Measurements from ENCODE around the gene PRR11. TPM values are rescaled to one million over a fixed set of nuclear protein-coding genes. Genes with fewer than 3 reads are reported as not detected.

The PRR11 gene
- total and polyA plus RNA-seq, 2 experiments from 2014 or later: 5.9 to 15.0 TPM

- Histone ChIP-seq H3K27me3 (replicated peaks; ENCODE audit: insufficient read depth) (no peaks in the 10 kb centered on the region), H3K36me3 (ENCODE audit: low read depth) (no peaks in the 10 kb centered on the region), H3K9me2 (ENCODE audit: insufficient read depth) (no peaks in the 10 kb centered on the region), H3K27ac (no peak overlapping the region), H3K79me2 (ENCODE audit: insufficient read depth) (no peaks in the 10 kb centered on the region), H3K4me1 (ENCODE audit: insufficient read depth) (no peaks in the 10 kb centered on the region), H3K4me2 (ENCODE audit: unreplicated experiment) (no peak overlapping the region), H3K9me3 (ENCODE audit: low read depth) (no peaks in the 10 kb centered on the region), H4K20me1 (ENCODE audit: insufficient read depth) (no peaks in the 10 kb centered on the region), H3K9ac (no peak overlapping the region), H3F3A (ENCODE audit: insufficient read depth) (no peaks in the 10 kb centered on the region), H2AFZ (no peak overlapping the region), H3K4me3 (no peak overlapping the region)
- TF ChIP-seq EZH2 (IDR thresholded peaks at IDR 0.05; ENCODE audit: insufficient read depth, poor library complexity, severe bottlenecking): no peak
- no peak for TF ChIP-seq EZH2phosphoT487 (IDR thresholded peaks at IDR 0.05; ENCODE audit: insufficient read depth, low read depth)
- in situ Hi-C loops (cut with MboI): no loop called here
- no peak for DNase-seq
- 39 to 49% methylated on average over 3 of the region's 3 CpGs for WGBS, 2 experiments (ENCODE audit: low coverage in 1 of 2, low lambda C conversion rate in 2 of 2, missing lambda C conversion rate in 2 of 2)
Measured at GRCh38 chr17:59230764-59231163, 75.2 kb downstream of the PRR11 start.

GRCh38 chr17:59234631-59235030 is 79.1 kb downstream of the PRR11 start:
- H3K9me2 ChIP-seq (ENCODE audit: insufficient read depth): no peaks in the 10 kb centered on the region
- H3K4me1 ChIP-seq (ENCODE audit: insufficient read depth): no peaks in the 10 kb centered on the region
- no peak overlapping the region for H3K27ac ChIP-seq
- H4K20me1 ChIP-seq (ENCODE audit: insufficient read depth): no peaks in the 10 kb centered on the region
- no peaks in the 10 kb centered on the region for H3K36me3 ChIP-seq (ENCODE audit: low read depth)
- no peak overlapping the region for H3K4me3 ChIP-seq
- in situ Hi-C loops (cut with MboI): no loop called here
- no peak overlapping the region for H2AFZ ChIP-seq
- H3K9me3 ChIP-seq (ENCODE audit: low read depth): no peaks in the 10 kb centered on the region
- no peaks in the 10 kb centered on the region for H3K79me2 ChIP-seq (ENCODE audit: insufficient read depth)
- H3F3A ChIP-seq (ENCODE audit: insufficient read depth): no peaks in the 10 kb centered on the region
- TF ChIP-seq EZH2phosphoT487 (IDR thresholded peaks at IDR 0.05; ENCODE audit: insufficient read depth, low read depth) (no peak), EZH2 (IDR thresholded peaks at IDR 0.05; ENCODE audit: insufficient read depth, poor library complexity, severe bottlenecking) (no peak)
- H3K9ac ChIP-seq: no peak overlapping the region
- DNase-seq: no peak
- no peak overlapping the region for H3K4me2 ChIP-seq (ENCODE audit: unreplicated experiment)
- H3K27me3 ChIP-seq (replicated peaks; ENCODE audit: insufficient read depth): no peaks in the 10 kb centered on the region

GRCh38 chr17:59238906-59239305 is 83.4 kb downstream of the PRR11 start:
- Histone ChIP-seq H3K4me3 (no peak overlapping the region), H3K4me1 (ENCODE audit: insufficient read depth) (no peaks in the 10 kb centered on the region), H3K36me3 (ENCODE audit: low read depth) (no peaks in the 10 kb centered on the region), H3K9ac (no peak overlapping the region), H3K79me2 (ENCODE audit: insufficient read depth) (no peaks in the 10 kb centered on the region), H3F3A (ENCODE audit: insufficient read depth) (no peaks in the 10 kb centered on the region), H3K27me3 (replicated peaks; ENCODE audit: insufficient read depth) (no peaks in the 10 kb centered on the region), H3K4me2 (ENCODE audit: unreplicated experiment) (no peak overlapping the region), H3K27ac (no peak overlapping the region), H3K9me3 (ENCODE audit: low read depth) (no peaks in the 10 kb centered on the region), H4K20me1 (ENCODE audit: insufficient read depth) (no peaks in the 10 kb centered on the region), H2AFZ (no peak overlapping the region), H3K9me2 (ENCODE audit: insufficient read depth) (no peaks in the 10 kb centered on the region)
- whole genome bisulfite sequencing, 2 experiments (ENCODE audit: low coverage in 1 of 2, low lambda C conversion rate in 2 of 2, missing lambda C conversion rate in 2 of 2): 58 to 68% methylated on average over 2 of the region's 2 CpGs
- TF ChIP-seq EZH2phosphoT487 (IDR thresholded peaks at IDR 0.05; ENCODE audit: insufficient read depth, low read depth) (no peak), EZH2 (IDR thresholded peaks at IDR 0.05; ENCODE audit: insufficient read depth, poor library complexity, severe bottlenecking) (no peak)
- in situ Hi-C loops (cut with MboI): no loop called here
- DNase-seq: no peak

GRCh38 chr17:59244081-59244480 is 88.5 kb downstream of the PRR11 start:
- H3K27me3 ChIP-seq (replicated peaks; ENCODE audit: insufficient read depth): no peaks in the 10 kb centered on the region
- no peaks in the 10 kb centered on the region for H3K9me2 ChIP-seq (ENCODE audit: insufficient read depth)
- H3K27ac ChIP-seq: no peak overlapping the region
- 86 to 87% methylated on average over 6 of the region's 6 CpGs for WGBS, 2 experiments (ENCODE audit: low coverage in 1 of 2, low lambda C conversion rate in 2 of 2, missing lambda C conversion rate in 2 of 2)
- no peak overlapping the region for H2AFZ ChIP-seq
- in situ Hi-C loops (cut with MboI): no loop called here
- no peaks in the 10 kb centered on the region for H3K4me1 ChIP-seq (ENCODE audit: insufficient read depth)
- no peak for DNase-seq
- no peaks in the 10 kb centered on the region for H3K79me2 ChIP-seq (ENCODE audit: insufficient read depth)
- no peaks in the 10 kb centered on the region for H3K36me3 ChIP-seq (ENCODE audit: low read depth)
- H3K9me3 ChIP-seq (ENCODE audit: low read depth): no peaks in the 10 kb centered on the region
- no peak overlapping the region for H3K4me3 ChIP-seq
- no peaks in the 10 kb centered on the region for H4K20me1 ChIP-seq (ENCODE audit: insufficient read depth)
- H3K4me2 ChIP-seq (ENCODE audit: unreplicated experiment): no peak overlapping the region
- TF ChIP-seq EZH2phosphoT487 (IDR thresholded peaks at IDR 0.05; ENCODE audit: insufficient read depth, low read depth) (no peak), EZH2 (IDR thresholded peaks at IDR 0.05; ENCODE audit: insufficient read depth, poor library complexity, severe bottlenecking) (no peak)
- no peak overlapping the region for H3K9ac ChIP-seq
- no peaks in the 10 kb centered on the region for H3F3A ChIP-seq (ENCODE audit: insufficient read depth)

MicroRNAs encoded within 50 kb of the gene (microRNA counts, 767-probe panel; counts per million panel counts)
- 447 counts per million, percentile 86 among the panel's probes with 10 or more counts for microRNA hsa-miR-301a-3p
- microRNA hsa-miR-454-3p: 447 counts per million, percentile 86 among the panel's probes with 10 or more counts

Small RNA genes lying within 50 kb of the gene (microRNA-seq; reads per million reads assigned to microRNA genes)
- gene MIR301A (ENCODE audit: borderline number of aligned reads): 28.1 reads per million, percentile 33 among the genes with 10 or more reads in this experiment
- gene MIR454 (ENCODE audit: borderline number of aligned reads): 326 reads per million, percentile 64 among the genes with 10 or more reads in this experiment

Small RNA genes lying within 50 kb of the gene (small RNA-seq; reads per million reads assigned to genes)
- gene MIR301A (ENCODE audit: low read depth, low replicate concordance) (2.8 reads per million, percentile 71 among the genes with 10 or more reads in this experiment), gene MIR454 (ENCODE audit: low read depth, low replicate concordance) (0.87 reads per million, percentile 35 among the genes with 10 or more reads in this experiment), gene RNU2-58P (ENCODE audit: low read depth, low replicate concordance) (0.62 reads per million, percentile 11 among the genes with 10 or more reads in this experiment)

Other genes with a start within 250 kb of the PRR11 start
- gene TRIM37, start 48.9 kb upstream of the PRR11 start, total RNA-seq (2014; rRNA removed; shearing (Covaris generic)): 23.7 and 25.2 TPM in 2 replicates
- 17.1 TPM in 2 replicates for gene TRIM37, start 48.9 kb upstream of the PRR11 start, polyA plus RNA-seq (2016; fragmentation: Nextera tagmentation; extraction: Ambion mirVana)
- 24.8 and 44.4 TPM in 2 replicates for gene SKA2, start 560 bp upstream of the PRR11 start, total RNA-seq (2014; rRNA removed; shearing (Covaris generic))
- 39.3 and 39.9 TPM in 2 replicates for gene SKA2, start 560 bp upstream of the PRR11 start, polyA plus RNA-seq (2016; fragmentation: Nextera tagmentation; extraction: Ambion mirVana)
- 19.7 and 21.1 TPM in 2 replicates for gene SMG8, start 54.3 kb downstream of the PRR11 start, total RNA-seq (2014; rRNA removed; shearing (Covaris generic))
- gene SMG8, start 54.3 kb downstream of the PRR11 start, polyA plus RNA-seq (2016; fragmentation: Nextera tagmentation; extraction: Ambion mirVana): 14.6 and 14.7 TPM in 2 replicates
- 2.3 and 3.7 TPM in 2 replicates for gene GDPD1, start 64.8 kb downstream of the PRR11 start, total RNA-seq (2014; rRNA removed; shearing (Covaris generic))
- gene GDPD1, start 64.8 kb downstream of the PRR11 start, polyA plus RNA-seq (2016; fragmentation: Nextera tagmentation; extraction: Ambion mirVana): 0.40 and 0.86 TPM in 2 replicates
- gene YPEL2, start 175.9 kb downstream of the PRR11 start, total RNA-seq (2014; rRNA removed; shearing (Covaris generic)): 5.8 and 6.6 TPM in 2 replicates
- gene YPEL2, start 175.9 kb downstream of the PRR11 start, polyA plus RNA-seq (2016; fragmentation: Nextera tagmentation; extraction: Ambion mirVana): 9.0 and 9.6 TPM in 2 replicates